ENCODE data around the gene SAMMSON. TPM values are rescaled to one million over a fixed set of nuclear protein-coding genes. Genes with fewer than 3 reads are reported as not detected.

Gene SAMMSON
- total and polyA plus RNA-seq, 4 donors, result not detected

GRCh38 chr3:70020906-70021660 is 21.6 kb downstream of the SAMMSON start:
- Histone ChIP-seq H3K27me3 (ENCODE audit: control insufficient read depth in 4 of 4, insufficient read depth in 4 of 4, low read length in 3 of 4) (peaks cover 0 to 4% (median 0%) of the 10 kb centered on the region in 4 donors), H3K36me3 (ENCODE audit: control insufficient read depth in 4 of 4, insufficient read depth in 3 of 4, low read depth in 1 of 4, low read length in 3 of 4) (no peaks in the 10 kb centered on the region), H3K27ac (ENCODE audit: low read depth in 1 of 2, low read length in 2 of 2) (no peak overlapping the region), H3K4me1 (ENCODE audit: control insufficient read depth in 4 of 4, insufficient read depth in 4 of 4, low read length in 3 of 4) (no peaks in the 10 kb centered on the region), H3K9ac (ENCODE audit: low read depth in 1 of 2, low read length in 2 of 2) (no peak overlapping the region), H3K4me3 (ENCODE audit: low read depth in 1 of 3, low read length in 3 of 3) (no peak overlapping the region), H3K9me3 (ENCODE audit: control insufficient read depth in 4 of 4, low read length in 3 of 4) (no peaks in the 10 kb centered on the region)
- DNase-seq (ENCODE audit: low spot score), result no peak
- WGBS, result 71% methylated on average over 3 of the region's 3 CpGs
- TF ChIP-seq FOXA2 (IDR thresholded peaks at IDR 0.05) (no peak), REST (IDR thresholded peaks at IDR 0.05) (peak; percentile 41), HNF4G (IDR thresholded peaks at IDR 0.05) (no peak)

- no peak for DNase-seq (ENCODE audit: low spot score)
- Histone ChIP-seq H3K9me3 (ENCODE audit: control insufficient read depth in 4 of 4, low read length in 3 of 4) (no peaks in the 10 kb centered on the region), H3K27me3 (ENCODE audit: control insufficient read depth in 4 of 4, insufficient read depth in 4 of 4, low read length in 3 of 4) (peaks cover 0 to 8% (median 3%) of the 10 kb centered on the region in 4 donors), H3K27ac (ENCODE audit: low read depth in 1 of 2, low read length in 2 of 2) (no peak overlapping the region), H3K9ac (ENCODE audit: low read depth in 1 of 2, low read length in 2 of 2) (no peak overlapping the region), H3K4me1 (ENCODE audit: control insufficient read depth in 4 of 4, insufficient read depth in 4 of 4, low read length in 3 of 4) (no peaks in the 10 kb centered on the region), H3K36me3 (ENCODE audit: control insufficient read depth in 4 of 4, insufficient read depth in 3 of 4, low read depth in 1 of 4, low read length in 3 of 4) (no peaks in the 10 kb centered on the region), H3K4me3 (ENCODE audit: low read depth in 1 of 3, low read length in 3 of 3) (no peak overlapping the region)
- TF ChIP-seq TAF1 (conservative IDR thresholded peaks at IDR 0.05) (no peak), GABPA (IDR thresholded peaks at IDR 0.05 in 1 of 2, conservative IDR thresholded peaks at IDR 0.05 in 1 of 2) (no peak), SP1 (IDR thresholded peaks at IDR 0.05) (no peak), ZBTB33 (IDR thresholded peaks at IDR 0.05) (no peak)
Measured at GRCh38 chr3:70028361-70028760, 28.8 kb downstream of the SAMMSON start.

- no peak for TF ChIP-seq ZBTB33 (IDR thresholded peaks at IDR 0.05)
- TF ChIP-seq SP1 (IDR thresholded peaks at IDR 0.05), result no peak
- TF ChIP-seq RAD21 (IDR thresholded peaks at IDR 0.05), result no peak
- no peak for TF ChIP-seq HNF4A (conservative IDR thresholded peaks at IDR 0.05)
- TF ChIP-seq TAF1 (conservative IDR thresholded peaks at IDR 0.05), result no peak
- TF ChIP-seq RXRA (IDR thresholded peaks at IDR 0.05), result no peak
- TF ChIP-seq GABPA (IDR thresholded peaks at IDR 0.05 in 1 of 2, conservative IDR thresholded peaks at IDR 0.05 in 1 of 2), result no peak
- TF ChIP-seq HNF4G (IDR thresholded peaks at IDR 0.05), result no peak
- TF ChIP-seq FOXA1 (IDR thresholded peaks at IDR 0.05), result no peak
- 55% methylated on average over 1 of the region's 1 CpG for WGBS
Measured at GRCh38 chr3:70038693-70039092, 39.2 kb downstream of the SAMMSON start.

More at GRCh38 chr3:70038693-70039092, 39.2 kb downstream of the SAMMSON start:
- DNase-seq (ENCODE audit: low spot score), result no peak
- no peaks in the 10 kb centered on the region for H3K4me1 ChIP-seq (ENCODE audit: control insufficient read depth in 4 of 4, insufficient read depth in 4 of 4, low read length in 3 of 4)
- no peak overlapping the region for H3K9ac ChIP-seq (ENCODE audit: low read depth in 1 of 2, low read length in 2 of 2)
- H3K27ac ChIP-seq (ENCODE audit: low read depth in 1 of 2, low read length in 2 of 2), result no peak overlapping the region
- H3K27me3 ChIP-seq (ENCODE audit: control insufficient read depth in 4 of 4, insufficient read depth in 4 of 4, low read length in 3 of 4), result no peaks in the 10 kb centered on the region
- no peak overlapping the region for H3K4me3 ChIP-seq (ENCODE audit: low read depth in 1 of 3, low read length in 3 of 3)
- no peaks in the 10 kb centered on the region for H3K9me3 ChIP-seq (ENCODE audit: control insufficient read depth in 4 of 4, low read length in 3 of 4)
- no peaks in the 10 kb centered on the region for H3K36me3 ChIP-seq (ENCODE audit: control insufficient read depth in 4 of 4, insufficient read depth in 3 of 4, low read depth in 1 of 4, low read length in 3 of 4)

Data from liver (tissue), 9 donors.